Measurements from ENCODE around the gene CYP27C1.

DNA sequence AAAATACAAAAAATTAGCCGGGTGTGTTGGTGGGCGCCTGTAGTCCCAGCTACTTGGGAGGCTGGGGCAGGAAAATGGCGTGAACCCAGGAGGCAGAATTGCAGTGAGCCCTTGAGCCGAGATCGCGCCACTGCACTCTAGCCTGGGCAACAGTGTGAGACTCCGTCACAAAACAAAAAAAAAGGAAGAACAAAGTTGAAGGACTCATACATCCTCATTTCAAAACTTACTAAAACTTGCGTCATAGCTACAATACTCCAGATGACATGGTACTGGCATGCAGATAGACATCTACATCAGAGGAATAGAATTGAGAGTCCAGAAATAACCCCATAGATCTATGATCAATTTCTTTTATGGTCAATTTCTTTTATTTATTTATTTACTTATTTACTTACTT is 13.6 kb upstream of the CYP27C1 start:
- TF ChIP-seq TAF1 (IDR thresholded peaks at IDR 0.05; ENCODE audit: low read depth) = no peak
- TF ChIP-seq, protein P1, sequence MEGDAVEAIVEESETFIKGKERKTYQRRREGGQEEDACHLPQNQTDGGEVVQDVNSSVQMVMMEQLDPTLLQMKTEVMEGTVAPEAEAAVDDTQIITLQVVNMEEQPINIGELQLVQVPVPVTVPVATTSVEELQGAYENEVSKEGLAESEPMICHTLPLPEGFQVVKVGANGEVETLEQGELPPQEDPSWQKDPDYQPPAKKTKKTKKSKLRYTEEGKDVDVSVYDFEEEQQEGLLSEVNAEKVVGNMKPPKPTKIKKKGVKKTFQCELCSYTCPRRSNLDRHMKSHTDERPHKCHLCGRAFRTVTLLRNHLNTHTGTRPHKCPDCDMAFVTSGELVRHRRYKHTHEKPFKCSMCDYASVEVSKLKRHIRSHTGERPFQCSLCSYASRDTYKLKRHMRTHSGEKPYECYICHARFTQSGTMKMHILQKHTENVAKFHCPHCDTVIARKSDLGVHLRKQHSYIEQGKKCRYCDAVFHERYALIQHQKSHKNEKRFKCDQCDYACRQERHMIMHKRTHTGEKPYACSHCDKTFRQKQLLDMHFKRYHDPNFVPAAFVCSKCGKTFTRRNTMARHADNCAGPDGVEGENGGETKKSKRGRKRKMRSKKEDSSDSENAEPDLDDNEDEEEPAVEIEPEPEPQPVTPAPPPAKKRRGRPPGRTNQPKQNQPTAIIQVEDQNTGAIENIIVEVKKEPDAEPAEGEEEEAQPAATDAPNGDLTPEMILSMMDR (IDR thresholded peaks at IDR 0.05; ENCODE audit: poor library complexity, severe bottlenecking) = no peak
- TF ChIP-seq EZH2 (IDR thresholded peaks at IDR 0.05; ENCODE audit: borderline replicate concordance, insufficient read depth, low read length, poor library complexity, severe bottlenecking) = no peak
- TF ChIP-seq, protein P2, sequence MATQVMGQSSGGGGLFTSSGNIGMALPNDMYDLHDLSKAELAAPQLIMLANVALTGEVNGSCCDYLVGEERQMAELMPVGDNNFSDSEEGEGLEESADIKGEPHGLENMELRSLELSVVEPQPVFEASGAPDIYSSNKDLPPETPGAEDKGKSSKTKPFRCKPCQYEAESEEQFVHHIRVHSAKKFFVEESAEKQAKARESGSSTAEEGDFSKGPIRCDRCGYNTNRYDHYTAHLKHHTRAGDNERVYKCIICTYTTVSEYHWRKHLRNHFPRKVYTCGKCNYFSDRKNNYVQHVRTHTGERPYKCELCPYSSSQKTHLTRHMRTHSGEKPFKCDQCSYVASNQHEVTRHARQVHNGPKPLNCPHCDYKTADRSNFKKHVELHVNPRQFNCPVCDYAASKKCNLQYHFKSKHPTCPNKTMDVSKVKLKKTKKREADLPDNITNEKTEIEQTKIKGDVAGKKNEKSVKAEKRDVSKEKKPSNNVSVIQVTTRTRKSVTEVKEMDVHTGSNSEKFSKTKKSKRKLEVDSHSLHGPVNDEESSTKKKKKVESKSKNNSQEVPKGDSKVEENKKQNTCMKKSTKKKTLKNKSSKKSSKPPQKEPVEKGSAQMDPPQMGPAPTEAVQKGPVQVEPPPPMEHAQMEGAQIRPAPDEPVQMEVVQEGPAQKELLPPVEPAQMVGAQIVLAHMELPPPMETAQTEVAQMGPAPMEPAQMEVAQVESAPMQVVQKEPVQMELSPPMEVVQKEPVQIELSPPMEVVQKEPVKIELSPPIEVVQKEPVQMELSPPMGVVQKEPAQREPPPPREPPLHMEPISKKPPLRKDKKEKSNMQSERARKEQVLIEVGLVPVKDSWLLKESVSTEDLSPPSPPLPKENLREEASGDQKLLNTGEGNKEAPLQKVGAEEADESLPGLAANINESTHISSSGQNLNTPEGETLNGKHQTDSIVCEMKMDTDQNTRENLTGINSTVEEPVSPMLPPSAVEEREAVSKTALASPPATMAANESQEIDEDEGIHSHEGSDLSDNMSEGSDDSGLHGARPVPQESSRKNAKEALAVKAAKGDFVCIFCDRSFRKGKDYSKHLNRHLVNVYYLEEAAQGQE (IDR thresholded peaks at IDR 0.05; ENCODE audit: borderline replicate concordance) = no peak

Data from neural cell (in vitro differentiated cells).